Glutamatergic neuron (in vitro differentiated cells): ENCODE results near the gene SYNPR. TPM values are rescaled to one million over a fixed set of nuclear protein-coding genes. Genes with fewer than 3 reads are reported as not detected.

ENCODE experiments used
- DNase-seq: peaks from one replicate; pipeline ENCODE4 v3.0.0; 2022
- H3K27ac Mint-ChIP-seq: one replicate; pipeline ENCODE4 v1.8.0; 2020; ENCODE audit warnings: mild to moderate bottlenecking, mixed read lengths, inconsistent platforms; ENCODE audit not compliant: unreplicated experiment
- H3K27me3 Mint-ChIP-seq: one replicate; pipeline ENCODE4 v1.8.0; 2020; ENCODE audit warnings: mild to moderate bottlenecking, moderate library complexity, mixed read lengths, inconsistent platforms; ENCODE audit not compliant: unreplicated experiment
- H3K36me3 Mint-ChIP-seq: one replicate; pipeline ENCODE4 v1.8.0; 2020; ENCODE audit warnings: mild to moderate bottlenecking, mixed read lengths, inconsistent platforms; ENCODE audit not compliant: unreplicated experiment
- H3K4me1 Mint-ChIP-seq: one replicate; pipeline ENCODE4 v1.8.0; 2020; ENCODE audit warnings: mild to moderate bottlenecking, low read depth, mixed read lengths, inconsistent platforms; ENCODE audit not compliant: unreplicated experiment
- H3K4me3 Mint-ChIP-seq: one replicate; pipeline ENCODE4 v1.8.0; 2020; ENCODE audit warnings: mild to moderate bottlenecking, mixed read lengths, inconsistent platforms; ENCODE audit not compliant: unreplicated experiment
- H3K9me3 Mint-ChIP-seq: one replicate; pipeline ENCODE4 v1.8.0; 2020; ENCODE audit warnings: mild to moderate bottlenecking, moderate library complexity, mixed read lengths, inconsistent platforms; ENCODE audit not compliant: unreplicated experiment
- CTCF ChIP-seq: fragments of 200-600 bp; sonication (generic); IDR thresholded peaks from one replicate; pipeline ENCODE4 v1.5.0; 2021; ENCODE audit not compliant: partially characterized antibody, unreplicated experiment
- total RNA-seq: library from RNA; stranded (reverse); fragmentation: NEBNext Ultra II Directional; extraction: Animal tissue kit (Norgen Biotek cat#: 25700); gene quantifications from one replicate; pipeline ENCODE4 v1.2.1, GENCODE V29; 2021; ENCODE audit not compliant: unreplicated experiment

Gene SYNPR
- total RNA-seq, 1 donor from 2014 or later: 6.1 TPM

DNA sequence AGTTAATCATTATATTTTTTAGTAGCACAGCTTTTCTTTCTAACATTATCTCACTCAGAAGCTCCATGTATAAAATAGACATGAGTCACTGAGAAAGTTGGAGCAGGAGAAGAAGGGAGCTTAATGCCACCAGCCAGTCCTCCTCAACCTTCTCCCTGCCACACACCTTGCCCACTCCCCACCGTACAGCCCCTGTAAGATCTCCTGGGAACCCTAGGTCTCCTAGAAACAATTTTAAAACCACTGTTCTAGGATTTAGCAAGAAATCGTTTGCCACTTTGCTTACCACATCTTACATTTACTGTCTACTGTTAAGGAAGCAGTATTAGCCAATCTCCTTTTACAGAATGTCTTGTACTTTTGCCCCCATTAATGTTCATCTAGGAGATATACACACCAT is 204.2 kb downstream of the SYNPR start:
- no peaks in the 10 kb centered on the region for H3K36me3 Mint-ChIP-seq
- no peak overlapping the region for H3K27ac Mint-ChIP-seq
- H3K27me3 Mint-ChIP-seq: no peaks in the 10 kb centered on the region
- no peaks in the 10 kb centered on the region for H3K4me1 Mint-ChIP-seq
- no peaks in the 10 kb centered on the region for H3K9me3 Mint-ChIP-seq
- no peak overlapping the region for H3K4me3 Mint-ChIP-seq
- no peak for DNase-seq
- TF ChIP-seq CTCF: no peak

DNA sequence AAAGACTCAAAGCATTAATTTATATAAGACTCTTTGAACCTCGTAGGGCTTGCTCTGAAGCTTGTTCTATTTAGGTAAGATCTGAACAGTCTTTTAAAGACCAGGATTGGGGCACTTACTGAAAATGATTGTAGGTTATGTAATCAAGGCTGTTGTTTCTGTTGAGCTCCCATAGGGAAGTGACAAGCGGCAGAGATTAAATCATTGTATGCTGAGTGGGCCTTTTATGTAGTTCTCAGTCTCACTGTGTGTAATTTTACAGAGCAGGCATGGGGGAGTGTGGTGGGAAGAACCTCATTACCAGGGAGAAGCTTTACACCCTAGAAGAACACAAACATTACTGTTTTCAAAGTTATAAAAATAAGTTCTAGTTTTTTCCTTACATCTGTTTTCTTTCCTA is 214.4 kb downstream of the SYNPR start:
- Mint-ChIP-seq H3K9me3 (no peaks in the 10 kb centered on the region), H3K4me1 (no peaks in the 10 kb centered on the region), H3K27ac (no peak overlapping the region), H3K27me3 (no peaks in the 10 kb centered on the region), H3K36me3 (peaks cover 7% of the 10 kb centered on the region), H3K4me3 (no peak overlapping the region)
- TF ChIP-seq CTCF: no peak
- DNase-seq: no peak

DNA sequence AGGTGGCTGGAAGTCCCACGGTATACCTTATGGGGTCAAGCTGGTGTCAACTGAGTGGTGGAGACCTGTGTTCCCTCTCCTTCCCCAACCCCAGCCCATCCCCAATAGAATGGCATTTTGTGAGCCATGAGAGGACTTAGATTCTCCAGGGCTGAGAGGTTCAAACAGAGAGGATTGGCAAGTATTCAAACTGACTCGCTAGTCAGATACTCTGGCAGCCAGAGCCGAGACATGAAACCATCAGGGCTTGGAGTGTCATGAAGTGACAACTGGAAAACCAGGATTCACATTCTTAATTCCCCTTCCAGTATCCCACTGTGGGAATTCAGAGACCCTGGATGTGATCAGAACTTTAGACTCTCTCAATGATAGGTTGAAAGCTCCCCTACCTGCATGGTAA is 215.0 kb downstream of the SYNPR start:
- no peak for TF ChIP-seq CTCF
- H3K9me3 Mint-ChIP-seq: no peaks in the 10 kb centered on the region
- no peaks in the 10 kb centered on the region for H3K4me1 Mint-ChIP-seq
- peaks cover 7% of the 10 kb centered on the region for H3K36me3 Mint-ChIP-seq
- no peak overlapping the region for H3K27ac Mint-ChIP-seq
- H3K27me3 Mint-ChIP-seq: no peaks in the 10 kb centered on the region
- no peak for DNase-seq
- no peak overlapping the region for H3K4me3 Mint-ChIP-seq

GRCh38 chr3:63494646-63495045 is 216.5 kb downstream of the SYNPR start:
- DNase-seq: no peak
- no peak overlapping the region for H3K27ac Mint-ChIP-seq
- no peak for TF ChIP-seq CTCF
- no peaks in the 10 kb centered on the region for H3K27me3 Mint-ChIP-seq
- no peaks in the 10 kb centered on the region for H3K9me3 Mint-ChIP-seq
- H3K36me3 Mint-ChIP-seq: peaks cover 6% of the 10 kb centered on the region
- H3K4me3 Mint-ChIP-seq: no peak overlapping the region
- no peaks in the 10 kb centered on the region for H3K4me1 Mint-ChIP-seq

DNA sequence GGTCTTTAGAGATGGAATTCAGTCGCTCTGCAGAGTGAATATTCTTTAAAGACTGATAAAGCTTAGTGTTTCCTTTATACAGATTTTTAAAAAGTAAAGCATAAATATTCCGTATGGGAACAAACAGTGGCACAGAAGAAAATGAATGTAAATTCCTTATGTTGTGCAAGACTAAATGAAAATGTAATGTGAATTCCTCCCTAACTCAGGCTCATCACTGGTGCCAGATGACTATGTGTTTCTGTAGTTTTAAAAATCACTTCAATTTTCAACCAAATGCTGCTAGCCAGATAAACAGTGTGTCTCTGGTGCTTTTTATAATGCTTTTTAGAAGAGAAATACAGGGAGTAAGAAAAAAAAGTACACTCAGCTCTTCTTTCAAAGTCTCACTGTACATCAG is 219.5 kb downstream of the SYNPR start:
- H3K27ac Mint-ChIP-seq: no peak overlapping the region
- no peaks in the 10 kb centered on the region for H3K4me1 Mint-ChIP-seq
- no peaks in the 10 kb centered on the region for H3K27me3 Mint-ChIP-seq
- no peak for DNase-seq
- H3K36me3 Mint-ChIP-seq: no peaks in the 10 kb centered on the region
- TF ChIP-seq CTCF: no peak
- H3K9me3 Mint-ChIP-seq: no peaks in the 10 kb centered on the region
- H3K4me3 Mint-ChIP-seq: no peak overlapping the region
